ENCODE measurements around the gene PPWD1. TPM values are rescaled to one million over a fixed set of nuclear protein-coding genes. Genes with fewer than 3 reads are reported as not detected.

Gene PPWD1
- polyA plus RNA-seq, 1 donor from 2014 or later = 121 TPM

- no peak overlapping the region for H2AFZ ChIP-seq (ENCODE audit: low read depth, low read length)
These were observed 23.3 kb upstream of the PPWD1 start for GRCh38 chr5:65539827-65540226.

GRCh38 chr5:65544473-65544872, 18.6 kb upstream of the PPWD1 start:
- Histone ChIP-seq H3K9ac (ENCODE audit: low read length) (no peak overlapping the region), H3F3A (ENCODE audit: insufficient read depth, low read length, poor library complexity, severe bottlenecking) (no peaks in the 10 kb centered on the region), H4K20me1 (ENCODE audit: insufficient read depth) (no peaks in the 10 kb centered on the region), H3K4me3 (ENCODE audit: low read length) (no peak overlapping the region), H3K27me3 (ENCODE audit: insufficient read depth, low read depth, low read length) (no peaks in the 10 kb centered on the region), H2AFZ (ENCODE audit: low read depth, low read length) (no peak overlapping the region), H3K9me2 (ENCODE audit: insufficient read depth, low read length) (no peaks in the 10 kb centered on the region), H3K4me2 (ENCODE audit: low read length) (no peak overlapping the region), H3K9me3 (ENCODE audit: low read length) (no peaks in the 10 kb centered on the region), H3K36me3 (ENCODE audit: insufficient read depth, low read length) (no peaks in the 10 kb centered on the region), H3K27ac (ENCODE audit: low read length) (no peak overlapping the region), H3K79me2 (replicated peaks; ENCODE audit: insufficient read depth, low read length) (no peaks in the 10 kb centered on the region)
- TF ChIP-seq SMC3 (conservative IDR thresholded peaks at IDR 0.05; ENCODE audit: poor library complexity) (no peak), REST (IDR thresholded peaks at IDR 0.05; ENCODE audit: borderline replicate concordance) (no peak), RAD21 (conservative IDR thresholded peaks at IDR 0.05) (no peak), MXI1 (conservative IDR thresholded peaks at IDR 0.05; ENCODE audit: poor library complexity, severe bottlenecking) (no peak), EZH2 (IDR thresholded peaks at IDR 0.05; ENCODE audit: borderline replicate concordance, insufficient read depth, low read length, poor library complexity, severe bottlenecking) (no peak), POLR2AphosphoS5 (IDR thresholded peaks at IDR 0.05) (no peak), CTCF (IDR thresholded peaks at IDR 0.05; ENCODE audit: poor library complexity, severe bottlenecking) (no peak), EP300 (conservative IDR thresholded peaks at IDR 0.05; ENCODE audit: poor library complexity, severe bottlenecking) (no peak), TAF1 (IDR thresholded peaks at IDR 0.05; ENCODE audit: low read depth) (no peak)

More at GRCh38 chr5:65539827-65540226, 23.3 kb upstream of the PPWD1 start:
- H3K27ac ChIP-seq (ENCODE audit: low read length) = no peak overlapping the region
- H3K9me2 ChIP-seq (ENCODE audit: insufficient read depth, low read length) = no peaks in the 10 kb centered on the region
- H4K20me1 ChIP-seq (ENCODE audit: insufficient read depth) = no peaks in the 10 kb centered on the region
- no peaks in the 10 kb centered on the region for H3K27me3 ChIP-seq (ENCODE audit: insufficient read depth, low read depth, low read length)
- H3K36me3 ChIP-seq (ENCODE audit: insufficient read depth, low read length) = no peaks in the 10 kb centered on the region
- H3K9me3 ChIP-seq (ENCODE audit: low read length) = no peaks in the 10 kb centered on the region
- no peaks in the 10 kb centered on the region for H3K79me2 ChIP-seq (replicated peaks; ENCODE audit: insufficient read depth, low read length)
- no peaks in the 10 kb centered on the region for H3F3A ChIP-seq (ENCODE audit: insufficient read depth, low read length, poor library complexity, severe bottlenecking)
- TF ChIP-seq MXI1 (conservative IDR thresholded peaks at IDR 0.05; ENCODE audit: poor library complexity, severe bottlenecking) (no peak), EP300 (conservative IDR thresholded peaks at IDR 0.05; ENCODE audit: poor library complexity, severe bottlenecking) (no peak)
- H3K4me2 ChIP-seq (ENCODE audit: low read length) = no peak overlapping the region
- H3K9ac ChIP-seq (ENCODE audit: low read length) = no peak overlapping the region
- no peak overlapping the region for H3K4me3 ChIP-seq (ENCODE audit: low read length)

- Histone ChIP-seq H3K36me3 (ENCODE audit: insufficient read depth, low read length) (no peaks in the 10 kb centered on the region), H3K79me2 (replicated peaks; ENCODE audit: insufficient read depth, low read length) (no peaks in the 10 kb centered on the region), H2AFZ (ENCODE audit: low read depth, low read length) (no peak overlapping the region), H3K27ac (ENCODE audit: low read length) (no peak overlapping the region), H3K27me3 (ENCODE audit: insufficient read depth, low read depth, low read length) (no peaks in the 10 kb centered on the region), H3K9ac (ENCODE audit: low read length) (no peak overlapping the region), H3F3A (ENCODE audit: insufficient read depth, low read length, poor library complexity, severe bottlenecking) (no peaks in the 10 kb centered on the region), H3K9me3 (ENCODE audit: low read length) (no peaks in the 10 kb centered on the region), H3K9me2 (ENCODE audit: insufficient read depth, low read length) (no peaks in the 10 kb centered on the region), H4K20me1 (ENCODE audit: insufficient read depth) (no peaks in the 10 kb centered on the region), H3K4me3 (ENCODE audit: low read length) (no peak overlapping the region), H3K4me2 (ENCODE audit: low read length) (no peak overlapping the region)
- TF ChIP-seq CTCF (IDR thresholded peaks at IDR 0.05; ENCODE audit: poor library complexity, severe bottlenecking) (no peak), RAD21 (conservative IDR thresholded peaks at IDR 0.05) (no peak), TAF1 (IDR thresholded peaks at IDR 0.05; ENCODE audit: low read depth) (no peak), EZH2 (IDR thresholded peaks at IDR 0.05; ENCODE audit: borderline replicate concordance, insufficient read depth, low read length, poor library complexity, severe bottlenecking) (no peak), POLR2AphosphoS5 (IDR thresholded peaks at IDR 0.05) (no peak), EP300 (conservative IDR thresholded peaks at IDR 0.05; ENCODE audit: poor library complexity, severe bottlenecking) (no peak), MXI1 (conservative IDR thresholded peaks at IDR 0.05; ENCODE audit: poor library complexity, severe bottlenecking) (no peak), SMC3 (conservative IDR thresholded peaks at IDR 0.05; ENCODE audit: poor library complexity) (no peak), REST (IDR thresholded peaks at IDR 0.05; ENCODE audit: borderline replicate concordance) (no peak)
These were observed 17.0 kb upstream of the PPWD1 start for GRCh38 chr5:65546141-65546540.

All from neural cell (in vitro differentiated cells).